Measurements from ENCODE around the gene DDX28. TPM values are rescaled to one million over a fixed set of nuclear protein-coding genes. Genes with fewer than 3 reads are reported as not detected.

Gene DDX28
- total and polyA plus RNA-seq, 7 donors: 10.0 to 20.2 (median 12.6) TPM

- intact Hi-C loops (cut with DNase I): loop anchor here (5.0 to 10.0 kb wide), 2 partner anchors 156 to 244 kb away; partner anchors contain the start of genes PRMT7 (in 1 of the 2) and SLC7A6OS (in 1 of the 2)
- H3K27ac ChIP-seq: peak overlapping the region; percentile 81
- no peaks in the 10 kb centered on the region for H3K9me3 ChIP-seq
- ATAC-seq: no peak
- H3K27me3 ChIP-seq (ENCODE audit: insufficient read depth in 3 of 3, low read length in 2 of 3): no peaks in the 10 kb centered on the region
- H3K4me3 ChIP-seq: no peak overlapping the region
- DNase-seq: no peak
- H3K4me1 ChIP-seq: peaks cover 71% of the 10 kb centered on the region
- 89 to 96% (median 92%) methylated on average over 14 of the region's 14 CpGs for WGBS, 3 donors
- TF ChIP-seq CTCF (IDR thresholded peaks at IDR 0.05): no peak
- H3K36me3 ChIP-seq (ENCODE audit: insufficient read depth in 1 of 2, low read depth in 1 of 2): peaks cover 0 to 20% of the 10 kb centered on the region in 2 donors
These were observed 47.9 kb upstream of the DDX28 start for GRCh38 chr16:68070806-68071517.

GRCh38 chr16:68070249-68070730 lies 47.3 kb upstream of the DDX28 start:
- no peak for TF ChIP-seq CTCF (IDR thresholded peaks at IDR 0.05)
- intact Hi-C loops (cut with DNase I): loop anchor here (5.0 to 10.0 kb wide), 2 partner anchors 157 to 245 kb away; partner anchors contain the start of genes PRMT7 (in 1 of the 2) and SLC7A6OS (in 1 of the 2)
- no peak overlapping the region for H3K4me3 ChIP-seq
- peaks cover 70% of the 10 kb centered on the region for H3K4me1 ChIP-seq
- no peak for DNase-seq
- no peak for ATAC-seq
- H3K27ac ChIP-seq: peak overlapping the region; percentile 81
- H3K36me3 ChIP-seq (ENCODE audit: insufficient read depth in 1 of 2, low read depth in 1 of 2): peaks cover 0 to 19% of the 10 kb centered on the region in 2 donors
- 62 to 79% (median 70%) methylated on average over 2 of the region's 2 CpGs for whole genome bisulfite sequencing, 3 donors
- H3K27me3 ChIP-seq (ENCODE audit: insufficient read depth in 3 of 3, low read length in 2 of 3): no peaks in the 10 kb centered on the region
- no peaks in the 10 kb centered on the region for H3K9me3 ChIP-seq

- TF ChIP-seq CTCF (IDR thresholded peaks at IDR 0.05): no peak
- H3K27ac ChIP-seq: peak overlapping the region; percentile 81
- peaks cover 0 to 17% of the 10 kb centered on the region in 2 donors for H3K36me3 ChIP-seq (ENCODE audit: insufficient read depth in 1 of 2, low read depth in 1 of 2)
- WGBS, 3 donors: 35 to 52% (median 36%) methylated on average over 7 of the region's 7 CpGs
- H3K27me3 ChIP-seq (ENCODE audit: insufficient read depth in 3 of 3, low read length in 2 of 3): no peaks in the 10 kb centered on the region
- intact Hi-C loops (cut with DNase I): loop anchor here (5.0 to 10.0 kb wide), 2 partner anchors 158 to 245 kb away; partner anchors contain the start of genes PRMT7 (in 1 of the 2) and SLC7A6OS (in 1 of the 2)
- ATAC-seq (peak; percentile 72 to 83 (median 76)), DNase-seq (peak; percentile 80 to 93)
- H3K4me1 ChIP-seq: peaks cover 73% of the 10 kb centered on the region
- no peaks in the 10 kb centered on the region for H3K9me3 ChIP-seq
- peak overlapping the region; percentile 7 for H3K4me3 ChIP-seq
These were observed 46.6 kb upstream of the DDX28 start for GRCh38 chr16:68069511-68070248.

GRCh38 chr16:68068926-68069325 lies 45.9 kb upstream of the DDX28 start:
- Histone ChIP-seq H3K27ac (peak overlapping the region; percentile 81), H3K9me3 (no peaks in the 10 kb centered on the region), H3K36me3 (ENCODE audit: insufficient read depth in 1 of 2, low read depth in 1 of 2) (peaks cover 0 to 9% of the 10 kb centered on the region in 2 donors)

More at GRCh38 chr16:68068926-68069325, 45.9 kb upstream of the DDX28 start:
- no peak for DNase-seq
- WGBS, 3 donors: 89 to 95% (median 91%) methylated on average over 9 of the region's 9 CpGs
- Histone ChIP-seq H3K27me3 (ENCODE audit: insufficient read depth in 3 of 3, low read length in 2 of 3) (no peaks in the 10 kb centered on the region), H3K4me1 (peaks cover 80% of the 10 kb centered on the region), H3K4me3 (peak overlapping the region; percentile 7)
- ATAC-seq: no peak
- intact Hi-C loops (cut with DNase I): no loop called here
- TF ChIP-seq CTCF (IDR thresholded peaks at IDR 0.05): no peak
